T-helper 2 cell treated with Interferon-gamma antibody and Interleukin-4, amounts not matched to agents 5 μg/mL and 100 μg/mL, for 36 hours (primary cell): ENCODE measurements around the gene TMPRSS2.

Experiments used
- DNase-seq: peaks from one replicate; pipeline ENCODE4 v3.0.0; 2021; ENCODE audit warnings: low spot score
- H3K27ac Mint-ChIP-seq: one replicate; pipeline ENCODE4 v1.8.0; 2021; ENCODE audit warnings: mild to moderate bottlenecking, mixed read lengths
- H3K27me3 Mint-ChIP-seq: one replicate; pipeline ENCODE4 v1.8.0; 2021; ENCODE audit warnings: low read depth, mixed read lengths
- H3K36me3 Mint-ChIP-seq: one replicate; pipeline ENCODE4 v1.8.0; 2021; ENCODE audit warnings: low read depth, mixed read lengths
- H3K4me1 Mint-ChIP-seq: one replicate; pipeline ENCODE4 v1.8.0; 2021; ENCODE audit warnings: low read depth, mixed read lengths
- H3K4me3 Mint-ChIP-seq: one replicate; pipeline ENCODE4 v1.8.0; 2022; ENCODE audit warnings: mild to moderate bottlenecking, moderate library complexity, mixed read lengths
- H3K9me3 Mint-ChIP-seq: one replicate; pipeline ENCODE4 v1.8.0; 2021; ENCODE audit warnings: mixed read lengths

TMPRSS2 gene

GRCh38 chr21:41507521-41508414, at the start of gene TMPRSS2:
Gene TMPRSS2, minus strand, starts transcription at chr21:41508158. Its CDS starts 10,025 bp downstream, at chr21:41498133.
- no peaks in the 10 kb centered on the region for H3K9me3 Mint-ChIP-seq
- H3K4me1 Mint-ChIP-seq, result peaks cover 3% of the 10 kb centered on the region
- H3K36me3 Mint-ChIP-seq, result no peaks in the 10 kb centered on the region
- H3K27ac Mint-ChIP-seq, result no peak within 1 kb of the TSS
- no peak within 1 kb of the TSS for H3K4me3 Mint-ChIP-seq
- H3K27me3 Mint-ChIP-seq, result peaks cover 51% of the 10 kb centered on the region
- no peak for DNase-seq

GRCh38 chr21:41555057-41555456, 47.1 kb upstream of the TMPRSS2 start:
- DNase-seq, result no peak
- H3K9me3 Mint-ChIP-seq, result no peaks in the 10 kb centered on the region
- no peaks in the 10 kb centered on the region for H3K4me1 Mint-ChIP-seq
- H3K36me3 Mint-ChIP-seq, result no peaks in the 10 kb centered on the region
- no peak overlapping the region for H3K4me3 Mint-ChIP-seq
- no peak overlapping the region for H3K27ac Mint-ChIP-seq
- H3K27me3 Mint-ChIP-seq, result peaks cover 2% of the 10 kb centered on the region

- Mint-ChIP-seq H3K9me3 (no peaks in the 10 kb centered on the region), H3K36me3 (no peaks in the 10 kb centered on the region), H3K27ac (no peak overlapping the region), H3K27me3 (peaks cover 3% of the 10 kb centered on the region), H3K4me3 (no peak overlapping the region), H3K4me1 (no peaks in the 10 kb centered on the region)
- DNase-seq, result no peak
Observed at GRCh38 chr21:41552254-41552653, 44.3 kb upstream of the TMPRSS2 start.

DNA sequence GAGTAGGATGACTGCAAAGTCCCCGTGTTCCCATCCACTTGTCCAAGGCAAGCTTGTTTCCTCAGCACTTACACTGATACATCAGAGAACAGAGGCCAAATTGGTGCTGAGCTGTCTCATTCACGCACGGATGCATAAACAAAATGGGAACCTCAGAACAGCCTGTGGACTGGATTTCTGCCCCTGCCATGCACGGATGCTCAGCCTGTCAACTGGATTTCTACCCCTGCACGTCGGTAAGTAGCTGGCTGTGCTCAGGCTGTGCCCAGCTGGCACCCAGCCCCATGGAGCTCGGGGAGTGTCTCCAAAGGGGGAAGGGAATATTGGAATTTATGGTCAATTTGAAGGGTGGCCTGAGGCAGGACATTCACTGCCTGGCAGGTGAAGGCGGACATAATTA, 40.8 kb upstream of the TMPRSS2 start:
- Mint-ChIP-seq H3K36me3 (no peaks in the 10 kb centered on the region), H3K4me3 (no peak overlapping the region), H3K4me1 (no peaks in the 10 kb centered on the region), H3K27ac (no peak overlapping the region), H3K9me3 (no peaks in the 10 kb centered on the region), H3K27me3 (peaks cover 12% of the 10 kb centered on the region)
- no peak for DNase-seq

GRCh38 chr21:41547111-41547510, 39.2 kb upstream of the TMPRSS2 start:
- Mint-ChIP-seq H3K4me3 (no peak overlapping the region), H3K4me1 (no peaks in the 10 kb centered on the region), H3K27ac (no peak overlapping the region), H3K27me3 (peaks cover 17% of the 10 kb centered on the region), H3K36me3 (no peaks in the 10 kb centered on the region), H3K9me3 (no peaks in the 10 kb centered on the region)
- no peak for DNase-seq

DNA sequence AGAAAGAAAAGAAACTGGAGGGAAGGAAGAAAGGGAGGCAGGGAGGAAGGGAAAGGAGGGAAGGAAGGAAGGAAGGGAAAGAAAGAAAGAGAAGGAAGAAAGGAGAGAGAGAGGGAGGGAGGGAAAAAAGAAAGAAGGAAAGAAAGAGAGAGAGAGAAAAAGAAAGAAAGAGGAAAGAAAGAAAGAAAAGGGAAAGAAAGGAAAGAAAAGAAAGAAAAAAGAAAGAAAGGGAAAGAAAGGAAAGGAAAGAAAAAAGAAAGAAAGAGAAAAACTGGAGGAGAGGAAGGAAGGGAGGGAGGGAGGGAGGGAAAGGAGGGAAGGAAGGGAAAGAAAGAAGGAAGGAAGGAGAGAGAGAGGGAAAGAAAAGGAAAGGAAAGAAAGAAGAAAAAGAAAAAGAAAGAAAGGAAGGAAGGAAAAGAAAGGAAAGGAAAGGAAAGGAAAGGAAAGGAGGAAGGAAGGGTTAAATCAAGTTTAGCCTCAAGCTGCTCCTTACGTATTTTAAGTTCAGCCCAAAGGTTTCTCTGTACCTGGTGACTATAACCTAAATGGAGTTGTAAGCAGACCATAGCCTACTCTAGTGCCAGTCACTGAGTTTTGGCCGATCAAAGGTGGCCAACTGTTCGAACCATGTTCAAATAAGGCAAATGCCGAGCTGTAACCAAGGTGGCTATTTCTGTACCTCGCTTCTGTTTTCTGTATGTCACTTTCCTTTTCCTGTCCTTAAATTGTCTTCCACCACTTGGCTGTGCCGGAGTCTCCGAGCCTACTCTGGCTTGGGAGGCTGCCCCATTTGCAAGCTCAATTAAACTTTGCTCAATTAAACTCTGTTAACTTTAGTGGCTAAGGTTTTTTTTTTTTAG, 37.8 kb upstream of the TMPRSS2 start:
- no peak for DNase-seq
- Mint-ChIP-seq H3K9me3 (no peaks in the 10 kb centered on the region), H3K4me3 (no peak overlapping the region), H3K36me3 (no peaks in the 10 kb centered on the region), H3K27ac (no peak overlapping the region), H3K27me3 (peaks cover 22% of the 10 kb centered on the region), H3K4me1 (no peaks in the 10 kb centered on the region)

DNA sequence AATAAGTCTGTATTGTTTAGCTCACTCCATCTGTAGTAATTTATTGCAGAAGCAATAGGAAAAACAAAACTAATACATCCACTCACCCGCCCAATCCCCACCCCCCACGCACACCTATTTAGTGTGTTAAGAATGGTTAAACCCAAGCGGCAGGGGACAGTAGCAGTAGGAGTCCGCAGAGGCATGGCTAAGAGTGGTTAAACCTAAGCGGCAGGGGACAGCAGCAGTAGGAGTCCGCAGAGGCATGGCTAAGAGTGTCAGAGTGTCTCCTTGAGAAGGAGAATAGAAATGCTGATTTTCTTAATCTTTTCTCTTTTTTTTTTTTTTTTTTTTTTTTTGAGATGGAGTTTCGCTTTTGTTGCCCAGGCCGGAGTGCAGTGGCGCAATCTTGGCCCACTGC, 34.8 kb upstream of the TMPRSS2 start:
- H3K9me3 Mint-ChIP-seq, result no peaks in the 10 kb centered on the region
- no peak overlapping the region for H3K4me3 Mint-ChIP-seq
- H3K27me3 Mint-ChIP-seq, result peaks cover 22% of the 10 kb centered on the region
- H3K4me1 Mint-ChIP-seq, result no peaks in the 10 kb centered on the region
- H3K36me3 Mint-ChIP-seq, result no peaks in the 10 kb centered on the region
- DNase-seq, result no peak
- no peak overlapping the region for H3K27ac Mint-ChIP-seq

- Mint-ChIP-seq H3K4me1 (no peaks in the 10 kb centered on the region), H3K27ac (no peak overlapping the region), H3K4me3 (no peak overlapping the region), H3K9me3 (no peaks in the 10 kb centered on the region), H3K27me3 (peaks cover 11% of the 10 kb centered on the region), H3K36me3 (no peaks in the 10 kb centered on the region)
- no peak for DNase-seq
Observed at GRCh38 chr21:41537356-41537755, 29.4 kb upstream of the TMPRSS2 start.

GRCh38 chr21:41536827-41537103, 28.8 kb upstream of the TMPRSS2 start:
- H3K27me3 Mint-ChIP-seq, result peaks cover 11% of the 10 kb centered on the region
- no peak overlapping the region for H3K27ac Mint-ChIP-seq
- H3K4me1 Mint-ChIP-seq, result no peaks in the 10 kb centered on the region
- H3K9me3 Mint-ChIP-seq, result no peaks in the 10 kb centered on the region
- DNase-seq, result no peak
- H3K36me3 Mint-ChIP-seq, result no peaks in the 10 kb centered on the region
- H3K4me3 Mint-ChIP-seq, result no peak overlapping the region

DNA sequence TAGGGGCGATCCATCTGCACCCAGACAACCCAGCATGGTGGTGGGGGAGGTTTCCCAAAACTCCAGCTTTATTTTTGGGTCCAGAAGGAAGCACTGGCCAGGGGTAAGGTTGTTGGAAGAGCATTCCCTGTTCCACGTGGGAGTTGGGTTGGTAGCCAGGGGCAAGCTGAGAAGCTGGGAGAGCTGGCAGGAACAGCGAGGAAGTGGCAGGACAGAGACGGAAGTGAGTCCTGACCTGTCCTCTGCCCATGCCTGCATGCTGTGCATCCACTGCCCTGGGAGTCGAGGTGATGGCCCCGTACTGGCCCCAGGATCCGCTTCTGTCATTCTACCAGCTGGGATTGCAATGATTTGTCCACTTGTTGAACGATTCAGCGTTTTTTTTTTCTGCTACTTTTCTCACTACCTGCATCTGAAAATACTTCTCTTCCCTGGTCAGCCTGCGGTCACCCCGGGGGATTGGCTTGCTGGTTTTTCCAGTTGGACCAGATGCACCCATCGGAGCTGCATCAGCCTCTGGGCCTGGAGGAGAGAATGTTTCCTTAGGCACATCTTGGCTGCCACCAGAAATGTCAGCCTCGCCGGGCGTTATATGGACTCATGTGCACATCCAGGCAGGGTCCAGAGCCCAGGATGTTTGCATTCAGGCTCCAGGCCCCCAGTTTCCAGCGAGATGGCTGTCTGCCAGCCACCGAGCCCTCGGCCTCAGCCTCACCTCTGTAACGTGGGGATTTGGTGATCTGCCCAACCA, 28.3 kb upstream of the TMPRSS2 start:
- no peaks in the 10 kb centered on the region for H3K9me3 Mint-ChIP-seq
- H3K27me3 Mint-ChIP-seq, result peaks cover 8% of the 10 kb centered on the region
- no peaks in the 10 kb centered on the region for H3K36me3 Mint-ChIP-seq
- H3K4me3 Mint-ChIP-seq, result no peak overlapping the region
- no peak for DNase-seq
- H3K4me1 Mint-ChIP-seq, result no peaks in the 10 kb centered on the region
- no peak overlapping the region for H3K27ac Mint-ChIP-seq

- Mint-ChIP-seq H3K4me1 (no peaks in the 10 kb centered on the region), H3K36me3 (no peaks in the 10 kb centered on the region), H3K9me3 (no peaks in the 10 kb centered on the region), H3K27me3 (peaks cover 2% of the 10 kb centered on the region), H3K4me3 (no peak overlapping the region), H3K27ac (no peak overlapping the region)
- no peak for DNase-seq
Observed at GRCh38 chr21:41530366-41530765, 22.4 kb upstream of the TMPRSS2 start.

- no peak for DNase-seq
- H3K4me1 Mint-ChIP-seq, result no peaks in the 10 kb centered on the region
- no peak overlapping the region for H3K27ac Mint-ChIP-seq
- H3K36me3 Mint-ChIP-seq, result no peaks in the 10 kb centered on the region
- no peaks in the 10 kb centered on the region for H3K9me3 Mint-ChIP-seq
- no peak overlapping the region for H3K4me3 Mint-ChIP-seq
- no peaks in the 10 kb centered on the region for H3K27me3 Mint-ChIP-seq
Observed at GRCh38 chr21:41529769-41530168, 21.8 kb upstream of the TMPRSS2 start.

GRCh38 chr21:41526478-41527087, 18.6 kb upstream of the TMPRSS2 start:
- no peak overlapping the region for H3K4me3 Mint-ChIP-seq
- no peak for DNase-seq
- no peaks in the 10 kb centered on the region for H3K27me3 Mint-ChIP-seq
- no peaks in the 10 kb centered on the region for H3K9me3 Mint-ChIP-seq
- H3K27ac Mint-ChIP-seq, result no peak overlapping the region
- H3K4me1 Mint-ChIP-seq, result no peaks in the 10 kb centered on the region
- no peaks in the 10 kb centered on the region for H3K36me3 Mint-ChIP-seq
